HL-60 (cell line): Measurements from ENCODE around the gene VWA3B.
"Not testable (repeated sequence)": the region's sequence is repeated elsewhere in the genome, so short reads cannot be mapped to it uniquely, and the experiment has no call there.

Source experiments
- GABPA ChIP-seq: IDR thresholded peaks from 2 replicates; pipeline ENCODE4 v1.6.1; 2012; ENCODE audit warnings: low read depth
- POLR2AphosphoS5 ChIP-seq: IDR thresholded peaks from 2 replicates; pipeline ENCODE4 v1.6.1; 2012; ENCODE audit warnings: low read depth
- SPI1 ChIP-seq: IDR thresholded peaks from 2 replicates; pipeline ENCODE4 v1.6.1; 2012; ENCODE audit warnings: low read depth, mild to moderate bottlenecking, borderline replicate concordance
- TF ChIP-seq, protein P1 (sequence below): IDR thresholded peaks from one replicate; pipeline ENCODE4 v1.5.1; 2011; ENCODE audit warnings: low read length, control low read depth, inconsistent platforms; ENCODE audit not compliant: insufficient read depth
- TF ChIP-seq, protein P2 (sequence below): IDR thresholded peaks from 2 replicates; pipeline ENCODE4 v1.6.1; 2012; ENCODE audit warnings: low read depth; ENCODE audit not compliant: insufficient replicate concordance

DNA sequence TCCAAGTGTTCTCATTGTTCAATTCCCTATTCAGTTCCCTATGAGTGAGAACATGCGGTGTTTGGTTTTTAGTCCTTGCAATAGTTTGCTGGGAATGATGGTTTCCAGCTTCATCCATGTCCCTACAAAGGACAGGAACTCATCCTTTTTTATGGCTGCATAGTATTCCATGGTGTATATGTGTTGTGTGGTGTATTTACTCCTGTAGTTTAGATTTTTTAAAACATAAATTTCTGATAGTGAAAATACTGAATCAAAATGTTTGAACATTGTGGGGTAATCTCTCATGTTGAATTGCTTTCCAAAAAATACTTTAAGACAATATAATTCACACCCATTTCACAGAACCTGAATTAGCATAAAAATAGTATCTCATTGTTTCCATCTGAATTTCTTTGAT lies 60.9 kb downstream of the VWA3B start:
- TF ChIP-seq, protein P1, sequence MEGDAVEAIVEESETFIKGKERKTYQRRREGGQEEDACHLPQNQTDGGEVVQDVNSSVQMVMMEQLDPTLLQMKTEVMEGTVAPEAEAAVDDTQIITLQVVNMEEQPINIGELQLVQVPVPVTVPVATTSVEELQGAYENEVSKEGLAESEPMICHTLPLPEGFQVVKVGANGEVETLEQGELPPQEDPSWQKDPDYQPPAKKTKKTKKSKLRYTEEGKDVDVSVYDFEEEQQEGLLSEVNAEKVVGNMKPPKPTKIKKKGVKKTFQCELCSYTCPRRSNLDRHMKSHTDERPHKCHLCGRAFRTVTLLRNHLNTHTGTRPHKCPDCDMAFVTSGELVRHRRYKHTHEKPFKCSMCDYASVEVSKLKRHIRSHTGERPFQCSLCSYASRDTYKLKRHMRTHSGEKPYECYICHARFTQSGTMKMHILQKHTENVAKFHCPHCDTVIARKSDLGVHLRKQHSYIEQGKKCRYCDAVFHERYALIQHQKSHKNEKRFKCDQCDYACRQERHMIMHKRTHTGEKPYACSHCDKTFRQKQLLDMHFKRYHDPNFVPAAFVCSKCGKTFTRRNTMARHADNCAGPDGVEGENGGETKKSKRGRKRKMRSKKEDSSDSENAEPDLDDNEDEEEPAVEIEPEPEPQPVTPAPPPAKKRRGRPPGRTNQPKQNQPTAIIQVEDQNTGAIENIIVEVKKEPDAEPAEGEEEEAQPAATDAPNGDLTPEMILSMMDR: not testable (repeated sequence)
- not testable (repeated sequence) for TF ChIP-seq SPI1, GABPA, POLR2AphosphoS5
- TF ChIP-seq, protein P2, sequence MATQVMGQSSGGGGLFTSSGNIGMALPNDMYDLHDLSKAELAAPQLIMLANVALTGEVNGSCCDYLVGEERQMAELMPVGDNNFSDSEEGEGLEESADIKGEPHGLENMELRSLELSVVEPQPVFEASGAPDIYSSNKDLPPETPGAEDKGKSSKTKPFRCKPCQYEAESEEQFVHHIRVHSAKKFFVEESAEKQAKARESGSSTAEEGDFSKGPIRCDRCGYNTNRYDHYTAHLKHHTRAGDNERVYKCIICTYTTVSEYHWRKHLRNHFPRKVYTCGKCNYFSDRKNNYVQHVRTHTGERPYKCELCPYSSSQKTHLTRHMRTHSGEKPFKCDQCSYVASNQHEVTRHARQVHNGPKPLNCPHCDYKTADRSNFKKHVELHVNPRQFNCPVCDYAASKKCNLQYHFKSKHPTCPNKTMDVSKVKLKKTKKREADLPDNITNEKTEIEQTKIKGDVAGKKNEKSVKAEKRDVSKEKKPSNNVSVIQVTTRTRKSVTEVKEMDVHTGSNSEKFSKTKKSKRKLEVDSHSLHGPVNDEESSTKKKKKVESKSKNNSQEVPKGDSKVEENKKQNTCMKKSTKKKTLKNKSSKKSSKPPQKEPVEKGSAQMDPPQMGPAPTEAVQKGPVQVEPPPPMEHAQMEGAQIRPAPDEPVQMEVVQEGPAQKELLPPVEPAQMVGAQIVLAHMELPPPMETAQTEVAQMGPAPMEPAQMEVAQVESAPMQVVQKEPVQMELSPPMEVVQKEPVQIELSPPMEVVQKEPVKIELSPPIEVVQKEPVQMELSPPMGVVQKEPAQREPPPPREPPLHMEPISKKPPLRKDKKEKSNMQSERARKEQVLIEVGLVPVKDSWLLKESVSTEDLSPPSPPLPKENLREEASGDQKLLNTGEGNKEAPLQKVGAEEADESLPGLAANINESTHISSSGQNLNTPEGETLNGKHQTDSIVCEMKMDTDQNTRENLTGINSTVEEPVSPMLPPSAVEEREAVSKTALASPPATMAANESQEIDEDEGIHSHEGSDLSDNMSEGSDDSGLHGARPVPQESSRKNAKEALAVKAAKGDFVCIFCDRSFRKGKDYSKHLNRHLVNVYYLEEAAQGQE: not testable (repeated sequence)
